OCI-LY3 (cell line): ENCODE data around the gene COX7A2L.

Experiments used
- H2AFZ ChIP-seq: fragments of 200-600, 300-600 bp; shearing (Covaris generic); 2 replicates; pipeline ENCODE4 v1.6.0; 2014; ENCODE audit warnings: antibody characterized with exemption, low read depth, low read length
- H3K27ac ChIP-seq: fragments of 200-600, 300-600 bp; sonication (generic); 2 replicates; pipeline ENCODE4 v1.5.1; 2014; ENCODE audit warnings: mild to moderate bottlenecking, low read length, moderate library complexity, mixed read lengths
- H3K27me3 ChIP-seq: fragments of 200-600, 300-600 bp; sonication (generic); 2 replicates; pipeline ENCODE4 v1.6.1; 2014; ENCODE audit warnings: low read depth, low read length, mixed read lengths
- H3K36me3 ChIP-seq: fragments of 200-600, 300-600 bp; sonication (generic); replicated peaks from 2 replicates; pipeline ENCODE3; 2014; ENCODE audit warnings: low read depth, low read length, mixed read lengths
- H3K4me1 ChIP-seq: fragments of 300-600, 200-600 bp; sonication (generic); 2 replicates; pipeline ENCODE4 v1.6.1; 2014; ENCODE audit warnings: low read length, mixed read lengths
- H3K4me2 ChIP-seq: fragments of 200-600, 300-600 bp; sonication (generic); 2 replicates; pipeline ENCODE4 v1.6.1; 2014; ENCODE audit warnings: low read length, mixed read lengths
- H3K4me3 ChIP-seq: fragments of 300-600, 200-600 bp; sonication (generic); 2 replicates; pipeline ENCODE4 v1.5.1; 2014; ENCODE audit warnings: antibody characterized with exemption, mild to moderate bottlenecking, low read length, moderate library complexity
- H3K79me2 ChIP-seq: fragments of 300-600, 200-600 bp; shearing (Covaris generic); 2 replicates; pipeline ENCODE4 v1.6.1; 2014; ENCODE audit warnings: mild to moderate bottlenecking, low read length, mixed read lengths
- H3K9ac ChIP-seq: fragments of 300-600, 200-600 bp; shearing (Covaris generic); 2 replicates; pipeline ENCODE4 v1.6.0; 2014; ENCODE audit warnings: mild to moderate bottlenecking, low read length, moderate library complexity
- H3K9me3 ChIP-seq: fragments of 200-600, 300-600 bp; shearing (Covaris generic); 2 replicates; pipeline ENCODE4 v1.6.1; 2014; ENCODE audit warnings: low read length, mixed read lengths; ENCODE audit not compliant: insufficient read depth
- H4K20me1 ChIP-seq: fragments of 200-600, 300-600 bp; sonication (generic); 2 replicates; pipeline ENCODE4 v1.6.1; 2016; ENCODE audit warnings: low read length, mixed read lengths; ENCODE audit not compliant: insufficient read depth
- CTCF ChIP-seq: fragments of 200-600, 300-600 bp; sonication (generic); IDR thresholded peaks from 2 replicates; pipeline ENCODE4 v1.5.1; 2014; ENCODE audit warnings: antibody characterized with exemption, low read length, low read depth
- EZH2phosphoT487 ChIP-seq: fragments of 200-600 bp; shearing (Covaris generic); IDR thresholded peaks from 2 replicates; pipeline ENCODE4 v1.6.1; 2018; ENCODE audit warnings: antibody characterized with exemption, mixed run types, low read depth

The COX7A2L gene

GRCh38 chr2:42378415-42378814 is 17.4 kb upstream of the COX7A2L start:
- no peaks in the 10 kb centered on the region for H3K79me2 ChIP-seq
- H3K9ac ChIP-seq, result no peak overlapping the region
- H3K27ac ChIP-seq, result no peak overlapping the region
- H3K27me3 ChIP-seq, result no peaks in the 10 kb centered on the region
- no peaks in the 10 kb centered on the region for H4K20me1 ChIP-seq
- H3K4me1 ChIP-seq, result no peaks in the 10 kb centered on the region
- H3K4me3 ChIP-seq, result no peak overlapping the region
- no peak overlapping the region for H2AFZ ChIP-seq
- H3K36me3 ChIP-seq, result no peaks in the 10 kb centered on the region
- no peak overlapping the region for H3K4me2 ChIP-seq
- no peaks in the 10 kb centered on the region for H3K9me3 ChIP-seq
- TF ChIP-seq CTCF (no peak), EZH2phosphoT487 (no peak)

GRCh38 chr2:42376758-42377157 is 15.7 kb upstream of the COX7A2L start:
- H3K4me1 ChIP-seq, result no peaks in the 10 kb centered on the region
- no peaks in the 10 kb centered on the region for H3K36me3 ChIP-seq
- H3K27me3 ChIP-seq, result no peaks in the 10 kb centered on the region
- TF ChIP-seq CTCF (no peak), EZH2phosphoT487 (no peak)
- no peak overlapping the region for H3K4me2 ChIP-seq
- H3K4me3 ChIP-seq, result no peak overlapping the region
- H2AFZ ChIP-seq, result no peak overlapping the region
- no peaks in the 10 kb centered on the region for H3K9me3 ChIP-seq
- no peaks in the 10 kb centered on the region for H4K20me1 ChIP-seq
- H3K79me2 ChIP-seq, result no peaks in the 10 kb centered on the region
- no peak overlapping the region for H3K9ac ChIP-seq
- no peak overlapping the region for H3K27ac ChIP-seq

GRCh38 chr2:42372474-42373200 is 11.6 kb upstream of the COX7A2L start:
- Histone ChIP-seq H3K4me2 (no peak overlapping the region), H3K36me3 (no peaks in the 10 kb centered on the region)

More at GRCh38 chr2:42372474-42373200, 11.6 kb upstream of the COX7A2L start:
- TF ChIP-seq CTCF, result no peak
- TF ChIP-seq EZH2phosphoT487, result no peak
- Histone ChIP-seq H4K20me1 (no peaks in the 10 kb centered on the region), H3K9me3 (no peaks in the 10 kb centered on the region), H2AFZ (no peak overlapping the region), H3K27me3 (no peaks in the 10 kb centered on the region), H3K27ac (no peak overlapping the region), H3K4me1 (no peaks in the 10 kb centered on the region), H3K79me2 (no peaks in the 10 kb centered on the region), H3K9ac (no peak overlapping the region), H3K4me3 (no peak overlapping the region)
